ENCODE results near the gene SPAG4. TPM values are rescaled to one million over a fixed set of nuclear protein-coding genes. Genes with fewer than 3 reads are reported as not detected.

Gene SPAG4
- total RNA-seq, 1 donor from 2014 or later: 35.3 TPM

DNA sequence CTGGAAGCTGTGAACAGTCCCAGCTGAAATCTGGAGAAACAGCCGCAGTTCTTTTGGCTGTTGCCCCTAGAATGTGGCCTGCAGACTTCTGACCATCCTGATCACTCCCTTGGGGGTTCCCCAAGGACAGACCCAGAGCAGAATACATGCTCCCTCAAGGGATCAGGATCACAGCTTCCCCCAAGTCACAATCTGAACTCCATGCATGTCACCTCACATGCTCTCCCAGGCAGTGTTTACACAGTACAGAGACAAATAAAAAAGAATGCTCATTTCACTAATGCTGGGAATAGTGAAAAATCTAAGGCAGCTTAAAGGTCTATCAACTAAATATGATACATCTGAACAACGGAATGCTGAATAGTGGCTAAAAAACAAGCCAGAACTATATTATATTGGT, 20.5 kb downstream of the SPAG4 start:
- intact Hi-C loops (cut with DNase I): no loop called here
- no peaks in the 10 kb centered on the region for H3K4me1 ChIP-seq
- H3K27ac ChIP-seq: no peak overlapping the region
- no peak for DNase-seq (ENCODE audit: low spot score in 2 of 2)
- TF ChIP-seq, protein P1, sequence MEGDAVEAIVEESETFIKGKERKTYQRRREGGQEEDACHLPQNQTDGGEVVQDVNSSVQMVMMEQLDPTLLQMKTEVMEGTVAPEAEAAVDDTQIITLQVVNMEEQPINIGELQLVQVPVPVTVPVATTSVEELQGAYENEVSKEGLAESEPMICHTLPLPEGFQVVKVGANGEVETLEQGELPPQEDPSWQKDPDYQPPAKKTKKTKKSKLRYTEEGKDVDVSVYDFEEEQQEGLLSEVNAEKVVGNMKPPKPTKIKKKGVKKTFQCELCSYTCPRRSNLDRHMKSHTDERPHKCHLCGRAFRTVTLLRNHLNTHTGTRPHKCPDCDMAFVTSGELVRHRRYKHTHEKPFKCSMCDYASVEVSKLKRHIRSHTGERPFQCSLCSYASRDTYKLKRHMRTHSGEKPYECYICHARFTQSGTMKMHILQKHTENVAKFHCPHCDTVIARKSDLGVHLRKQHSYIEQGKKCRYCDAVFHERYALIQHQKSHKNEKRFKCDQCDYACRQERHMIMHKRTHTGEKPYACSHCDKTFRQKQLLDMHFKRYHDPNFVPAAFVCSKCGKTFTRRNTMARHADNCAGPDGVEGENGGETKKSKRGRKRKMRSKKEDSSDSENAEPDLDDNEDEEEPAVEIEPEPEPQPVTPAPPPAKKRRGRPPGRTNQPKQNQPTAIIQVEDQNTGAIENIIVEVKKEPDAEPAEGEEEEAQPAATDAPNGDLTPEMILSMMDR (IDR thresholded peaks at IDR 0.05): no peak
- no peak overlapping the region for H3K4me3 ChIP-seq
- no peaks in the 10 kb centered on the region for H3K9me3 ChIP-seq
- H3K27me3 ChIP-seq: no peaks in the 10 kb centered on the region
- H3K36me3 ChIP-seq: peaks cover 9 to 17% of the 10 kb centered on the region in 2 donors

DNA sequence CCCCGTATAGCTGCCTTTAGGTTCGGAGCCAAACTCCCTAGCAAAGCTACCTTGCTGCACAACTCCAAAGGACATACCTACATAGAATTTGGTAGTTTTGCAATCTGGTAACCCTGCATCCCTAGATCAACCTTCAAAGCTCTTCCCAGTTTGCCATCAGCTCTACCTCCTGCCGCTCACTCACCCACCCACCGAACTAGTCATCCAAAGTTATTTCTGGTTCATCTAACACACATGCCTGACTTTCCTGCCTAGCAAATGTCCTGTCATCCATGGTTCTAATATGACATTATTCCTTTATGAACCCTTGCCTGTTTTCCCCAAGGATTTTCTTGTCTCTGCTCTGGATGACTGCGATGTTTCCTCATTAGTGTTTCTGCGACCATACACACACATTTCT, 21.6 kb downstream of the SPAG4 start:
- no peak for DNase-seq (ENCODE audit: low spot score in 2 of 2)
- intact Hi-C loops (cut with DNase I): no loop called here
- Histone ChIP-seq H3K27ac (no peak overlapping the region), H3K4me3 (no peak overlapping the region), H3K4me1 (no peaks in the 10 kb centered on the region), H3K36me3 (peaks cover 0 to 6% of the 10 kb centered on the region in 2 donors), H3K9me3 (no peaks in the 10 kb centered on the region), H3K27me3 (no peaks in the 10 kb centered on the region)
- TF ChIP-seq, protein P1 (IDR thresholded peaks at IDR 0.05): no peak

DNA sequence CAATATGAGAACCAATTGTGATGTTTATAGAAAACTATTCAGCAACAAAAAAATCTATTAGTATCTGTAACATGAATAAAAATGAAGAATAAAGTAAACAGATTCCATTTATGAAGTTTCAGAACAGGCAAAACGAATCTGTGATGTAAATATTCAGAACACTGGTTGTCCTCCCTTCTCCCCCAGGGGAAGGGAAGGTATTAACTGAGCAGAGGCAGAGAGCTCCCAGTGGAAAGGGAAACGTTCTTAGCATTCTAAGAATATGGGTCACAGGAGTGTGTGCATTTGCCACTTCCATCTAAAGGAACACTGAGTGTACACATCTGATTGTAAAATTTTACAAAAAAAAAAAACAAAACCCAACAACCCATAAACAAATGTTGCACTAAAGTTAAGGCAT, 23.1 kb downstream of the SPAG4 start:
- TF ChIP-seq, protein P1 (IDR thresholded peaks at IDR 0.05): no peak
- no peaks in the 10 kb centered on the region for H3K36me3 ChIP-seq
- H3K4me3 ChIP-seq: no peak overlapping the region
- H3K9me3 ChIP-seq: no peaks in the 10 kb centered on the region
- DNase-seq (ENCODE audit: low spot score in 2 of 2): no peak
- H3K27ac ChIP-seq: no peak overlapping the region
- no peaks in the 10 kb centered on the region for H3K4me1 ChIP-seq
- no peaks in the 10 kb centered on the region for H3K27me3 ChIP-seq
- intact Hi-C loops (cut with DNase I): no loop called here

DNA sequence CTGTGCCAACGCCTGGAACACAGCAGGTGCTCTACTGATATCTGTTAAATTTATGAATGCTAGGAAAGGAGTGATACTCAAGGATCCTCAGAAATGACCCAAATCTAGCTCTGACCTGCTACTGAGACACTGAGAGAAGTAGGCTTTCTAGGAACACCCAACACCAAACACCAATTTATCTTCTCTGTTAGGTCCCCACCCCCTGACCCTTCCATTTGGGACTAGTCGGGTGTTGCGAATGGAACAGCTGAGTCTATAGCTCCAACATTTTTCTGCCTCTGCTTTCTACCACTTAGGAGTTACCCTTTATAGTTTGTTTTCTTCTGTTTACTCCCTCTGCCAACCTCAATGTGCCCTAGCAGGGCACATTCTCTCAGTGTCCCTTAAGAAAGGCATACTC, 25.1 kb downstream of the SPAG4 start:
- TF ChIP-seq, protein P1 (IDR thresholded peaks at IDR 0.05): no peak
- DNase-seq (ENCODE audit: low spot score in 2 of 2): no peak
- no peak overlapping the region for H3K27ac ChIP-seq
- H3K36me3 ChIP-seq: no peaks in the 10 kb centered on the region
- peaks cover 0 to 3% of the 10 kb centered on the region in 2 donors for H3K4me1 ChIP-seq
- no peak overlapping the region for H3K4me3 ChIP-seq
- no peaks in the 10 kb centered on the region for H3K9me3 ChIP-seq
- no peaks in the 10 kb centered on the region for H3K27me3 ChIP-seq
- intact Hi-C loops (cut with DNase I): no loop called here

DNA sequence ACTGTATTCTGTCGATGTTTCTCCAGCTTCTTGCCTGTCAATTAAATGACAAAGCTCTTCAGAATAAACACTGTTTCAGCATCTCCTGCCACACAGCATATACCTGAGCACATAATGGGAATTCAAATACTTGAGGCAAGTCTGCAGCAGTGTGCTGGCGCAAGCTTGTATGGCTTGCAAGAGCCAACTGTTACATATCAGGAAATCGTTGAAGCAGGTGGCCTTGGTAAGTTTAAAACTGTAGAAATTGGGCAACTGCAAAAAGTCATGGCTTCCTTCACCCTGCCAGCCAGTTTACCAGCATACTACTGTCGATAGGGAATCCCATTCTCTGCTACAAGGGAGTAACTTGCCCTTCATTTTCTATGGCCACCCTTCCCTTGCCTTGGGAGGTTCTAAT, 26.1 kb downstream of the SPAG4 start:
- Histone ChIP-seq H3K27me3 (no peaks in the 10 kb centered on the region), H3K9me3 (no peaks in the 10 kb centered on the region), H3K36me3 (no peaks in the 10 kb centered on the region), H3K4me1 (peaks cover 0 to 3% of the 10 kb centered on the region in 2 donors), H3K27ac (no peak overlapping the region), H3K4me3 (no peak overlapping the region)
- DNase-seq (ENCODE audit: low spot score in 2 of 2): no peak
- TF ChIP-seq, protein P1 (IDR thresholded peaks at IDR 0.05): no peak
- intact Hi-C loops (cut with DNase I): no loop called here

DNA sequence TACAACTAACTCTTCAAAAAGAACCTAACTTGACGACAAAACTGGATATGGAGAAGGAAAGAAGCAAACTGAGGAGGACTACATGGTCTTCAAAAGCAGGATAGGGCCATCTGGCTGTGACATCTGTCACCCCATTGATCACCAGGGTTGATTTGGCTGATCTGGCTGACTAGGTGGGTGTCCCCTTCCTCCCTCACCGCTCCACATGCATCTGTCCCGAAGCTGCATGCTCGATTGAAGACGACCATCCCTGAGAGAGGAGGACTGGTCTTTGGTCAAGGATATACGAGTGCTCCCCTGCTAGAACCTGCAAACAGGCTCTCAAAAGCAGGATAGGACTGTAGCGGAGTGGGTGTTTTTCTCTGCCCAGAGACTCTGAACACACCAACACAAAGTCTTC, 27.4 kb downstream of the SPAG4 start:
- no peaks in the 10 kb centered on the region for H3K36me3 ChIP-seq
- TF ChIP-seq, protein P1 (IDR thresholded peaks at IDR 0.05): no peak
- H3K27me3 ChIP-seq: no peaks in the 10 kb centered on the region
- H3K4me3 ChIP-seq: no peak overlapping the region
- no peak overlapping the region for H3K27ac ChIP-seq
- no peaks in the 10 kb centered on the region for H3K9me3 ChIP-seq
- H3K4me1 ChIP-seq: peaks cover 0 to 3% of the 10 kb centered on the region in 2 donors
- intact Hi-C loops (cut with DNase I): no loop called here
- no peak for DNase-seq (ENCODE audit: low spot score in 2 of 2)
